Stromal cell of bone marrow (primary cell): ENCODE data around the gene RBP3.

Experiments used
- DNase-seq: peaks from one replicate; pipeline ENCODE4 v3.0.0-alpha.2; 2012; ENCODE audit warnings: low read depth

The RBP3 gene

GRCh38 chr10:47337310-47337709, 10.9 kb upstream of the RBP3 start:
- no peak for DNase-seq

DNA sequence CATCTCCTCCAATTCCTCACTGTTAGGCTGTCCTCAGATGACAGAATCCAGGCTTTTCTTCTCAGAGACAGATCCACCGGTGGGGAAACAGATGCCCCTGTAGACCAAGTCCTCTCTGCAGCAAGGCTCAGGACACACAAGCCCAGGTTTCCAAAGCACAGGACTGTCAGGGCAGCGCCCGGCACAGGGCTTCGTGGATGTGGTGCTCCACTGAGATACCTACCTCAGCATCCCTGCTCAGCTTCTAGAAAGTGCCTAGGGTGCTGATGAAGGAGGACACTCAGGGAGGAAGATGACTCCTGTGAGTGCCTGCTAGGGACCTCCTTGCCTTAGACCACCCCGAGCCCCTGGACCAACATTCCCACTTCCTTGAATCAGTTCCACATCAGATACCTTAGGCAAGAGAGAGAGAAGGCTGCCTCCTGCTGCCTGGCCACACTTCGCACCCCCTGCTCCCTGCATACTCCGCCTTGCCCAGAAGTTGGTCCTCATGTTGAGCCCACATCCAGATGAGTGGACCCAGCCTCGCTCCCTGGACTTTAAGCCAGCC, 8.9 kb upstream of the RBP3 start:
- no peak for DNase-seq

- DNase-seq: no peak
Observed at GRCh38 chr10:47339759-47340607, 8.2 kb upstream of the RBP3 start.

- DNase-seq: no peak
Observed at GRCh38 chr10:47340608-47341170, 7.5 kb upstream of the RBP3 start.

DNA sequence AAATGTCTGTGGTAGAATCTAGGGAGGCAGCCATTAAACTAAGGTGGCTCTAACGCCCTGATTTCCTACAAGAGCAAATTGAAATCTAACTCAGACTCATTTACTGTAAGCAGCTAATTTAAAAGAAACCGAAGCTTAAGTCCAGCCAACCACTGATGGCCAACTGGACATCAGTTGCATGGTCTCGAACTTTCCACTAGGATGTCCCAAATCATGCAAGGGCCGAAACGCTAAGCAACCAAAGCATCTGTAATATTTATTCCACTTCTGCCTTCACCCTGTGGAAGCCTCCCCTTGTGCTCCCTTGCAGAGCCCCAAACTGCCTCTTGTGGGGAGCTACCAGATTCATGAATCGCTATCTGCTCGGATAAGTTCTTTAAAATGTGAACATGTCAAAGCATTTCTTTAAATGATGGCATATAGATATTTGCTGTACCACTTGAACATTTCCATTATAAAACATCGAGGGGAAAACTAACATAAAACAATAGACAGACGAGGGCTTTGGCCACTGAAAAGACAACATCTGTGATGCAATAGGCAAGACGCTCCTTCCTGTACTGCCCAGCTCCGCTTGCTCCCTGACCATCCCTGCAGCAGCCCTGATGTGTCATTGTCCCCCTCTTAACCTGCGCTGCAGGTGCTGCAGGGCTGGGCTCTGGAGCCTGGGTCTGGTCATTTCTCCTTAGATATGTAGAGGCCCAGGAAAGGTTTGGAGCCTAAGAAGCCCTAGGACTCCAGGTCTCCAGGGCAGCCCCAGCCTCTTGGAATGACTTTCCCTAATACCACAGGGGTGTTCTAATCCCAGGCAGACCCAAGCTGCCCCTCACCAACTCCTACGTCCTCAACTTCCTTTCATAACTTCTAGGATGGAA, 2.9 kb upstream of the RBP3 start:
- DNase-seq: no peak

GRCh38 chr10:47346581-47347302, 1.4 kb upstream of the RBP3 start:
- no peak for DNase-seq

DNA sequence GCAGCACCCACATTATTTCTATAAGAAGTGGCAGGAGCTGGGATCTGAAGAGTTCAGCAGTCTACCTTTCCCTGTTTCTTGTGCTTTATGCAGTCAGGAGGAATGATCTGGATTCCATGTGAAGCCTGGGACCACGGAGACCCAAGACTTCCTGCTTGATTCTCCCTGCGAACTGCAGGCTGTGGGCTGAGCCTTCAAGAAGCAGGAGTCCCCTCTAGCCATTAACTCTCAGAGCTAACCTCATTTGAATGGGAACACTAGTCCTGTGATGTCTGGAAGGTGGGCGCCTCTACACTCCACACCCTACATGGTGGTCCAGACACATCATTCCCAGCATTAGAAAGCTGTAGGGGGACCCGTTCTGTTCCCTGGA, 874 bp upstream of the RBP3 start:
- no peak for DNase-seq

DNA sequence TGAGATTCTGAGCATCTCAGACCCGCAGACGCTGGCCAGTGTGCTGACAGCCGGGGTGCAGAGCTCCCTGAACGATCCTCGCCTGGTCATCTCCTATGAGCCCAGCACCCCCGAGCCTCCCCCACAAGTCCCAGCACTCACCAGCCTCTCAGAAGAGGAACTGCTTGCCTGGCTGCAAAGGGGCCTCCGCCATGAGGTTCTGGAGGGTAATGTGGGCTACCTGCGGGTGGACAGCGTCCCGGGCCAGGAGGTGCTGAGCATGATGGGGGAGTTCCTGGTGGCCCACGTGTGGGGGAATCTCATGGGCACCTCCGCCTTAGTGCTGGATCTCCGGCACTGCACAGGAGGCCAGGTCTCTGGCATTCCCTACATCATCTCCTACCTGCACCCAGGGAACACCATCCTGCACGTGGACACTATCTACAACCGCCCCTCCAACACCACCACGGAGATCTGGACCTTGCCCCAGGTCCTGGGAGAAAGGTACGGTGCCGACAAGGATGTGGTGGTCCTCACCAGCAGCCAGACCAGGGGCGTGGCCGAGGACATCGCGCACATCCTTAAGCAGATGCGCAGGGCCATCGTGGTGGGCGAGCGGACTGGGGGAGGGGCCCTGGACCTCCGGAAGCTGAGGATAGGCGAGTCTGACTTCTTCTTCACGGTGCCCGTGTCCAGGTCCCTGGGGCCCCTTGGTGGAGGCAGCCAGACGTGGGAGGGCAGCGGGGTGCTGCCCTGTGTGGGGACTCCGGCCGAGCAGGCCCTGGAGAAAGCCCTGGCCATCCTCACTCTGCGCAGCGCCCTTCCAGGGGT, 703 bp downstream of the RBP3 start:
- DNase-seq: no peak

DNA sequence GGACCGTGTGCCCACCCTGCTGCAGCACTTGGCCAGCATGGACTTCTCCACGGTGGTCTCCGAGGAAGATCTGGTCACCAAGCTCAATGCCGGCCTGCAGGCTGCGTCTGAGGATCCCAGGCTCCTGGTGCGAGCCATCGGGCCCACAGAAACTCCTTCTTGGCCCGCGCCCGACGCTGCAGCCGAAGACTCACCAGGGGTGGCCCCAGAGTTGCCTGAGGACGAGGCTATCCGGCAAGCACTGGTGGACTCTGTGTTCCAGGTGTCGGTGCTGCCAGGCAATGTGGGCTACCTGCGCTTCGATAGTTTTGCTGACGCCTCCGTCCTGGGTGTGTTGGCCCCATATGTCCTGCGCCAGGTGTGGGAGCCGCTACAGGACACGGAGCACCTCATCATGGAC, 1.4 kb downstream of the RBP3 start:
- no peak for DNase-seq

GRCh38 chr10:47349941-47350371, 1.8 kb downstream of the RBP3 start:
- DNase-seq: no peak

- no peak for DNase-seq
Observed at GRCh38 chr10:47350671-47351640, 2.8 kb downstream of the RBP3 start.

DNA sequence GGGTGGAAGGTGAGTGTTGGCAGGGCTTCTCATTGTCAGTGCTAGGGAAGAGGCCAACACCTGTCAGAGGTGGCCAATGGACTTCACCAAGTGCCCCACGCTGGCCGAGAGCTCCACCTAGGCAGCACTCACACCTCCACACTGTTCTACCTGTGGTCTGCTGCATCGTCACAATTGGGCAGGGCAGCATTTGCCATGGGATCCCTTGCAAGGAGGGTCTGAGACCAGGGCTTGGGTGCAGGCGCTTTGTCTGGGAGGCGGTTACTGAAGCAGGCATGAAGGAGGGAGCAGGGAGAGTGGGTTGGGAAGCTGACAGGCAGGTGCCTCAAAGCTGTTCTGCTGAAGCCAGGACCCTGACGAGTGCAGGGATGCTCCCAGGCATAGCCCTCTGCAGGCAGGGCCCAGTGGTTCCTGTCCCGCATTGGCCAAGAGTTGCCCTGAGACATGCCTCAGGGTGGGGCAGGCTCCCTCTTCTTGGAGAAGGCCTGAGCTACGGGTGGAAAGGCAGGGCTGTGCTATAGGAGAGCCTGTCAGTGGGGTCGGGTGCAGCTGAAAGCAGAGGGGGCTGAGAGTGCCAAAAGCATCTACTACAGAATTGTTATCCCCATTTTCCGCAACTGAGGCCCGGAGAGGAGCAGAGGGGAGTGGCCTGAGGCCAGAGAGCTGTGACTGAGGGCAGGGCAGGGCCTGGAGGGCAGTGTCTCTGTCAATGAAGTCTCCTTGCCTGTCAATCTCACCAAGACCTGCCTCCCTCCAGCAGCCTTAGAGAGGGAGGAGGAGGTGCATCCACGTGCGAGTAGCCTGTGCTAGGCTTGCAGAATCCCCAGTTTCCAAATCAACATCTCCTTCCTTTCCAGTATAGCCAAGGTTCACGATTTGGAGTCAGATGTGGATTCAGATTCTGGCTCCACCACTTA, 4.0 kb downstream of the RBP3 start:
- DNase-seq: no peak

DNA sequence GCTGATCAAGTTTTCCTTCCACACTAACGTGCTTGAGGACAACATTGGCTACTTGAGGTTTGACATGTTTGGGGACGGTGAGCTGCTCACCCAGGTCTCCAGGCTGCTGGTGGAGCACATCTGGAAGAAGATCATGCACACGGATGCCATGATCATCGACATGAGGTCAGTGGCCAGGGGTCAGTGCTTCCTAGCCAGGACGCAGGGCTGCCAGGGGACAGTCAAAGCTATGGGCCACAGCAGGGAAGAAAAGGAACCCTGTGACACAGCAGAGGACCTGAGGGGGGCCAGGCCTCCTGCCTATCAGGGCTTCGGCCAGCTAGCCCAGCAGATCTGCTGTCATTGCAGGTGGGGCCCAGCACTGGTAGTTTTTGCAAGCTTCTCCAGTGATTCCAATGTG, 5.2 kb downstream of the RBP3 start:
- no peak for DNase-seq

GRCh38 chr10:47354165-47354564, 6.0 kb downstream of the RBP3 start:
- DNase-seq: no peak

DNA sequence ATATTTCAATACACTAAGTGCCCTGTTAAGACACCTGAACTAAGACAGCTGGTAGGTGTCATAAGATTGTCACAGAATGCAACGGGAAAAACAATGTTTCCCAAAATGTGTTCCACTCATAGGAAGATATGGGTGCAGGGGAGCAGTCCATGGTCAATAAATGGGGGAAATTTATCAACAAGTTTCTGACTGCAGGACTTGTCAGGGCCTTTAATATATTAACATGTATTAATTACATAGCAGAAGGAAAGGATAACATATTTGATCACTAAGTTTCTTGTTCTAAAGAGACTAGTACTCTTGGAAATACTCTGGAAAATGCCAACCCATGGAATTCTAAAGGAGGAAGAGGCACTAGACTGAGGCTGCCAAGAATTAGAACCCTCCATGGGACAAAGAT, 6.7 kb downstream of the RBP3 start:
- no peak for DNase-seq

GRCh38 chr10:47356708-47357107, 8.5 kb downstream of the RBP3 start:
- DNase-seq: no peak

DNA sequence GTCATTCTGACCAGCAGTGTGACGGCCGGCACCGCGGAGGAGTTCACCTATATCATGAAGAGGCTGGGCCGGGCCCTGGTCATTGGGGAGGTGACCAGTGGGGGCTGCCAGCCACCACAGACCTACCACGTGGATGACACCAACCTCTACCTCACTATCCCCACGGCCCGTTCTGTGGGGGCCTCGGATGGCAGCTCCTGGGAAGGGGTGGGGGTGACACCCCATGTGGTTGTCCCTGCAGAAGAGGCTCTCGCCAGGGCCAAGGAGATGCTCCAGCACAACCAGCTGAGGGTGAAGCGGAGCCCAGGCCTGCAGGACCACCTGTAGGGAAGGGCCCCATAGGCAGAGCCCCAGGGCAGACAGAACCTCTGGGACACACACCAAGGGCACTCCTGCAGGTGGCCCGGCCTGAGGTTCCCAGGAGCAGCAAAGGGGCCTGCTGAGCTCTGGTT, 9.0 kb downstream of the RBP3 start:
- no peak for DNase-seq

GRCh38 chr10:47357911-47358310, 9.7 kb downstream of the RBP3 start:
- no peak for DNase-seq

DNA sequence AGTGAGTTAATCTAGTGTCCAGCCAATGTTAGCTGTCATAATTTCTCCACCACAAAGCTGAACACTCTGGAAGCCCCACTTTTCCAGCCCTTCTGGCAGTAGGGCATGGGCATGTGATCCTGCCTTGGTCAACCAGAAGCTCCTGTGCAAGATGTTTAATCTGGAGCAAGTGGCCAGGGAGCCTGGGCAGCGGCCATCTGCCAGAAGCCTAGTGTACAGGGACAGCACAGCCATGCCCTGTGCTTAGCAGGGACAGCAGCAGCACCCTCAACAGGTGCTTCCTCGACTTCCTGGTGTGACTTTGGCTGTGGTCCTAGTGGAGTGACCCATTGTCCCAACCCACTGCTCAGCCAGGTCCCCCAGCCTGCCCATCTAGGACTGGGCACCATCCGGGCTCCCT, 10.3 kb downstream of the RBP3 start:
- DNase-seq: no peak
